ENCODE results near the gene TTBK2.
A peak's percentile ranks its signal among the peaks of the same experiment; 100 is the strongest.
"Not testable (repeated sequence)": the region's sequence is repeated elsewhere in the genome, so short reads cannot be mapped to it uniquely, and the experiment has no call there.

The TTBK2 gene

GRCh38 chr15:42920519-42921341, at the start of gene TTBK2:
TSS of gene TTBK2 (minus strand) at chr15:42920778. CDS start at chr15:42878617, 42,161 bp downstream.
- DNase-seq, result peak; percentile 99

GRCh38 chr15:42964476-42964875, 43.9 kb upstream of the TTBK2 start:
- DNase-seq, result no peak

GRCh38 chr15:42955518-42955917, 34.9 kb upstream of the TTBK2 start:
- no peak for DNase-seq

- no peak for DNase-seq
Measured at GRCh38 chr15:42954291-42954690, 33.7 kb upstream of the TTBK2 start.

DNA sequence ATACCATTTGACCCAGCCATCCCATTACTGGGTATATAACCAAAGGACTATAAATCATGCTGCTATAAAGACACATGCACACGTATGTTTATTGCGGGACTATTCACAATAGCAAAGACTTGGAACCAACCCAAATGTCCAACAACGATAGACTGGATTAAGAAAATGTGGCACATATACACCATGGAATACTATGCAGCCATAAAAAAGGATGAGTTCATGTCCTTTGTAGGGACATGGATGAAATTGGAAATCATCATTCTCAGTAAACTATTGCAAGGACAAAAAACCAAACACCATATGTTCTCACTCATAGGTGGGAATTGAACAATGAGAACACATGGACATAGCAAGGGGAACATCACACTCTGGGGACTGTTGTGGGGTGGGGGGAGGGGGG, 28.3 kb upstream of the TTBK2 start:
- not testable (repeated sequence) for DNase-seq

GRCh38 chr15:42940527-42940926, 19.9 kb upstream of the TTBK2 start:
- no peak for DNase-seq

DNA sequence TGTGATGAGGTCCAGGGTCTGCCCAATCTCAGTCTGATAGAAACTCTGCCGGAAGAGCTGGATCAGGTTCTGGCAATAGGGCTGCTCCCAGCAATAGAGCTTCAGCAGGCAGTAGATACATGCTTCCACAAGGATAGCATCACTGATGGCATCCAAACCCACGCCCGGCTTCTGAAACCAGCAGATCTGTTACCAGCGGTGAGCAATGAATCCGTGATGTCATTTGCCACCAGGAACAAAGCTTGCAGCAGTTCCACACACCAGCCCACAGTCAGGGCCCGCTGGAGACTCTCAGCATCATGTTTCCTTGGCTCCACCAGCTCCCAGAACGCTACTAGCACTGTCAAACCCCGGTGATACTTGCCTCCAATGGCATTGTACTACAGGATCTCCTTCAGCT, 19.3 kb upstream of the TTBK2 start:
- DNase-seq, result no peak

DNA sequence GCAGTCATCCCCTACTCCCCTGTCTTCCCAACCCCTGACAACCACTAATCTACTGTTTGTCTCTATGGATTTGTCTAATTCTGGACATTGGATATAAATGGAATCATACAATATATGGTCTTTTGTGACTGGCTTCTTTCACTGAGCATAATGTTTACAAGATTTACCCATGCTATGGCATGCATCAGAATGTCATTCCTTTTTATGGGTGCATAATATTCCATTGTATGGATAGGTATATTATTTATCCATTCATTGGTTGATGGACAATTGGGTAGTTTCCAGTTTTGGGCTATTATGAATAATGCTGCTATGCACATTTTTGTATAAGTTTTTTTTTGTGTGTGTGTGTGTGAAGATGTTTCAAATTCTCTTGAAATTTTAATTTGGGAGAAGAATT, 16.6 kb upstream of the TTBK2 start:
- no peak for DNase-seq

GRCh38 chr15:42933886-42934667, 13.5 kb upstream of the TTBK2 start:
- no peak for DNase-seq

- no peak for DNase-seq
Measured at GRCh38 chr15:42932833-42933515, 12.4 kb upstream of the TTBK2 start.

- DNase-seq, result no peak
Measured at GRCh38 chr15:42931702-42932486, 11.3 kb upstream of the TTBK2 start.

DNA sequence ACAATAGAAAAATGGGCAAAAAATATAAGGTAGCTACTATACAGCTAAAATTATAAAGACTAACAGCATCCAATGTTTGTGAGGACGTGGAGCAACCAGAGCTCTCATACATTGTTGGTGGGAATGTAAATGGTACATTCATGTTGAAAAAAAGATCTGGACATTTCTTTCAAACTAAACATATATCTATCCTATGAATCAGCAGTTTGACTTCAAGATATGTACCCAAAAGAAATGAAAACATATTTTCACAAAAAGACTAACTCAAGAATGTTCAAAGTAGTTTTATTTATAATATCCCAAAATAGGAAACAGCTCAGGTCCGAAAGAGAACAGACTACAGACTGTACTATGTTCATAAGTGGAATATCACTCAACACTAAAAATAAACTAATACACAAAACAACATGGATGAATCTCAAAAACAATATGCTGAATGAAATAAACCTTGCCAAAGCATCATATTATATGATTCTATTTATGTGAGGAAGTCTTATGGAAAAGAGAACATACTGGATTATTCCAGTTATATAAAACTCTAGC, 8.8 kb upstream of the TTBK2 start:
- no peak for DNase-seq

DNA sequence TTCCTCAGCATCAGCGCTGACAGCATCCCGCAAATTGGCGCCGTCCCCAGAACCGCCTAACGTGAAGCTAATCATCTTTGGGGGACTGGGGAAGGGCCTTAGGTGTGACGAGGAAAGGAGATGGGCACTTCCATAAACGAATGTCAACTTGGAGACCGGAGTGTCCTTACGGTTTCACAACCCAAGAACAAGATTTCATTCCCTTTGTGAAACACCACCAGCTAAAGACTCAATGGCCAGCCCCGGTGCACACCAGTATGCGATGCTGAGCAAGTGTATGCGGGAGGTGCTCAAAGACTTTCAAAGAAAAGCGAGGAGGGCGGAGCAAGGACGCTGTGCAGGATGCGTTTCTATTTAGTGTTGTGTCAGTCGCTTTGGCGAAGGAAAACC, 759 bp upstream of the TTBK2 start:
- DNase-seq, result peak; percentile 45

- DNase-seq, result peak; percentile 71
Measured at GRCh38 chr15:42919799-42920518, 619 bp downstream of the TTBK2 start.

GRCh38 chr15:42919308-42919707, 1.3 kb downstream of the TTBK2 start:
- no peak for DNase-seq

GRCh38 chr15:42918047-42918446, 2.5 kb downstream of the TTBK2 start:
- no peak for DNase-seq

- no peak for DNase-seq
Measured at GRCh38 chr15:42915654-42916315, 4.8 kb downstream of the TTBK2 start.

- no peak for DNase-seq
Measured at GRCh38 chr15:42914728-42915497, 5.7 kb downstream of the TTBK2 start.

- DNase-seq, result no peak
Measured at GRCh38 chr15:42911058-42911592, 9.5 kb downstream of the TTBK2 start.

DNA sequence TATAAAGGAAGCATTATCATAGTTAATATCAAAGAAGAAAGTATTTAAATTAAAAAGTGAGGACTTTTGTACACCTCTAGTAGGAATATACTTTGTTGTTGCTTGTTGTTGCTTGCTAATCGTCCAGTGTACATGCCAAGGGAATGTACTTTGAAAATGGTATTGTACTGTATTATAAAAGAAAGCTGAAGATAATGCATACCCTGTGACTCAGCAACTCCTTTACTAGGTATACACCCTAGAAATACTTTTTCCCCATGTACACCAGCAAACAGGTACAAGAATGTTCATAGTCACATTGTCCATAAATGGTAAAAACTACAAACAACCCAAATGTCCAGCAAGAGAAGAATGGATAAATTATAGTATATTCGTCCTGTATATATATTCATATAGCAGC, 12.0 kb downstream of the TTBK2 start:
- DNase-seq, result no peak

Data from left hindlimb (tissue), 1 donor.